Thymus (tissue), 11 donors: ENCODE results near the gene RASSF5. TPM values are rescaled to one million over a fixed set of nuclear protein-coding genes. Genes with fewer than 3 reads are reported as not detected.

Experiments
- DNase-seq, 9 donors: peaks; one replicate each; pipeline ENCODE4 v3.0.0-alpha.2; 2013; ENCODE audit warnings: low spot score in 9 of 9, low read depth in 6 of 9, missing footprints in 1 of 9
- H3K27ac ChIP-seq, 2 donors: one replicate each; pipeline ENCODE4 v1.5.1; 2013; ENCODE audit warnings: control low read depth in 1 of 2, low read depth in 1 of 2, low read length in 1 of 2, mild to moderate bottlenecking in 1 of 2, moderate library complexity in 1 of 2
- H3K27me3 ChIP-seq, 2 donors: one replicate each; pipeline ENCODE4 v1.5.1; 2013; ENCODE audit warnings: low read length in 1 of 2; ENCODE audit not compliant: control insufficient read depth in 2 of 2, insufficient read depth in 1 of 2
- H3K36me3 ChIP-seq, 2 donors: one replicate each; pipeline ENCODE4 v1.5.1; 2013; ENCODE audit warnings: low read length in 1 of 2, mild to moderate bottlenecking in 1 of 2, moderate library complexity in 1 of 2; ENCODE audit not compliant: control insufficient read depth in 2 of 2, insufficient read depth in 2 of 2
- H3K4me1 ChIP-seq, 2 donors: one replicate each; pipeline ENCODE4 v1.5.1; 2013; ENCODE audit warnings: low read length in 2 of 2; ENCODE audit not compliant: control insufficient read depth in 2 of 2, insufficient read depth in 2 of 2
- H3K4me3 ChIP-seq, 2 donors: one replicate each; pipeline ENCODE4 v1.5.1; 2013; ENCODE audit warnings: low read length in 2 of 2, control low read depth in 1 of 2, mild to moderate bottlenecking in 1 of 2
- H3K9me3 ChIP-seq, 2 donors: one replicate each; pipeline ENCODE4 v1.5.1; 2013; ENCODE audit warnings: low read length in 1 of 2, mild to moderate bottlenecking in 1 of 2; ENCODE audit not compliant: control insufficient read depth in 2 of 2, insufficient read depth in 1 of 2
- WGBS: extraction: QIAGEN DNeasy Blood & Tissue Kit; methylation state at CpG from one replicate; pipeline ENCODE4 v1.1.7; 2013; 5-methylcytosine and 5-hydroxymethylcytosine counted together
- polyA plus RNA-seq: library from polyadenylated mRNA; stranded (reverse); fragments of 200-250 nt; gene quantifications from one replicate; pipeline ENCODE4 v1.2.3, GENCODE V29; 2013
- total RNA-seq: library from RNA; stranded (reverse); fragments of 120-200 nt; gene quantifications from one replicate; pipeline ENCODE4 v1.2.4, GENCODE V29; 2013
- donor health status: healthy.

Gene RASSF5
- total and polyA plus RNA-seq, 2 donors, result 54.3 to 73.4 TPM

DNA sequence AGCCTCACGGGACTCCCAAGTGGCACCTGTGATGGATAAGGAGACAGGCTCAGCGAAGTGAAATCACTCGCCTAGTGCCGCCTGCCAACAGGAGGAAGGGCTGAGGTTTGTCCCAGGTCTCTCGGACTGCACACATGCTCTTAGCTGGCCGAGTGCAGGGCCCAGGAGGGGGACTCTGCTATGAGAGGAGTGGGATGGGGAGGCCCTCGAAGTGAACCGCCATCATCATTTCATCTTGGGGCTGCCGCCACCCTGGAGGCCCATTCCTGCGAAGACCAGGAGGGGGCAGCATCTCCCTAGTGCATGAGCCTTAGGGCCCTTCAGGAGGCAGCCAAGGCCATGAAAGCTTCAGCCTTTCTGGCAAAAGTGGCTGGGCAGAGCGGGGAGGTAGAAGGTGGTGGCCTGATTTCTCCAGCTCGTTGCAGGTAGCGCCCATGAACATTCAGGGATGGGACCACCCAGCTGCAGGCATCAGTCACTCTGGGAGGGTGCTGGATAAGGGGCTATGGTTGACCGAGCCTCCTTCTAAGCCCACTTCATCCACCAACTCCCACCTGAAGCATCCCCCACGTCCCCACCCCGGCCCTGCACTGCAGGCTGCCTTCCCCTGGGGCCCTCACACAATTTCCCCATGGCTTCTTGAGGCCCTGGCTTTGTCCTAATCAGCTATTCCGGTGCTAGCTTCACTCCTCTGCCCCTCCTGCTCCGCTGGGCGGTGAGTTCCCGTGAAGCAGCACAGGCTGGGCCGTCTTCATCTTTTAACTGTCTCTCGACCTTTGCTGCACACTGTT, 17.2 kb upstream of the RASSF5 start:
- Histone ChIP-seq H3K9me3 (no peaks in the 10 kb centered on the region), H3K4me1 (peaks cover 0 to 9% of the 10 kb centered on the region in 2 donors), H3K27me3 (no peaks in the 10 kb centered on the region), H3K36me3 (peaks cover 79 to 89% of the 10 kb centered on the region in 2 donors), H3K4me3 (no peak overlapping the region), H3K27ac (no peak overlapping the region)
- 91% methylated on average over 22 of the region's 22 CpGs for WGBS
- peak in 2 of 9 donors; percentile 62 to 64 for DNase-seq

DNA sequence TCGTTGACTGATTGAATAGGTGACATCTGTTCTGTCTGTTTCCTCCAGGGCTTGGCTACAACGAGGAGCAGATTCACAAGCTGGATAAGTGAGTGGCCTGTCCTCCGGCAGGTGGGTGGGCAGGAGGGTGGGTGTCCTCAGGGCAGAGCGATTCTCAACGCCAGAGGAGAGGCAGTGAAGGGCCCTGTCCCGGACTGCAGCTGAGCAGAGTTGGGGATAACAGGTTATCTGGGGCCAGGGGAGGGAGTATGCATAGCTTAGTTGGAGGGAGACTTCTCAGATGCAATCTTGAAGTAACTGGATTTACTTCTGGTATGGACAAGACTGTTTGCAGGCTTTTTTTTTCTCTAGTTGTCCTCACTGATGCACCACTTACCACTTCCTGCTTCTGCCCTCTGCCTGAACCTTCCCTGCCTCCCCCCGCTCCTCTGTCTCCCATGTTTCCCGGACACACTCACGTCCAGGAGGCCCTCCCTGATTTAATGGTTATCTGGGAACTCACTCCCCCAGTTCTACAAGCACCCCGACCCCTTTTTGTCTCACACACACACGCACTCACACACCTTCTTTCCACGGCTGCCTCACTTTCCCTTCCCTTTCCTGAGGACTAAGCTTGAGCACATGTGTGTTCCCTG, 16.4 kb upstream of the RASSF5 start:
- Histone ChIP-seq H3K9me3 (no peaks in the 10 kb centered on the region), H3K36me3 (peaks cover 77 to 89% of the 10 kb centered on the region in 2 donors), H3K27me3 (no peaks in the 10 kb centered on the region), H3K4me3 (no peak overlapping the region), H3K4me1 (peaks cover 0 to 13% of the 10 kb centered on the region in 2 donors), H3K27ac (no peak overlapping the region)
- 95% methylated on average over 12 of the region's 12 CpGs for WGBS
- no peak for DNase-seq

GRCh38 chr1:206491616-206492015, 15.7 kb upstream of the RASSF5 start:
- peaks cover 0 to 5% of the 10 kb centered on the region in 2 donors for H3K9me3 ChIP-seq
- peaks cover 79 to 92% of the 10 kb centered on the region in 2 donors for H3K36me3 ChIP-seq
- WGBS, result 95% methylated on average over 4 of the region's 4 CpGs
- H3K27ac ChIP-seq, result no peak overlapping the region
- H3K27me3 ChIP-seq, result no peaks in the 10 kb centered on the region
- no peak overlapping the region for H3K4me3 ChIP-seq
- DNase-seq, result no peak
- peaks cover 0 to 19% of the 10 kb centered on the region in 2 donors for H3K4me1 ChIP-seq

DNA sequence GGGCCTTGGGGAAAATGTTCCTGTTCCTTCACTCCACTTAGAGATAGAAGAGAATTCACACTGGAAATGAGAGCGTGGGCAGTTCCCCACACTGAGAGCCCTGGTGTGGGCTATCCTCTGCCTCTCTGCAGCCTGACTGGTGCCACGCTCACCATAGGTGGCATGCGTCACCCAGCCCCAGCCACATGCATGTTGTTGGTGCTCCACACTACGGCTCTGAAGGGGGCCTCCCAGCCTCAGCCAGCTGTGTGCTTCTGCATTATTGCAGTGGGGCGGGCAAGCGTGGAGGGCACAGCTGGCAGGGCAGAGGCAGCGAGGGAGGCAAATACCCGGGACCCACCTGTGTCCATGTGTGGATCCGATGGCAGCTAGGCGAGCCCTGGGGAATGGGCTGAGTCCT, 14.7 kb upstream of the RASSF5 start:
- peaks cover 70 to 93% of the 10 kb centered on the region in 2 donors for H3K36me3 ChIP-seq
- DNase-seq, result no peak

GRCh38 chr1:206493279-206493678, 14.1 kb upstream of the RASSF5 start:
- Histone ChIP-seq H3K27me3 (no peaks in the 10 kb centered on the region), H3K4me3 (no peak overlapping the region), H3K9me3 (peaks cover 0 to 5% of the 10 kb centered on the region in 2 donors), H3K4me1 (peaks cover 0 to 22% of the 10 kb centered on the region in 2 donors), H3K36me3 (peaks cover 63 to 93% of the 10 kb centered on the region in 2 donors), H3K27ac (no peak overlapping the region)
- WGBS, result 98% methylated on average over 9 of the region's 9 CpGs
- DNase-seq, result no peak

More for the DNA sequence above, 14.7 kb upstream of the RASSF5 start:
- Histone ChIP-seq H3K27ac (no peak overlapping the region), H3K4me1 (peaks cover 0 to 22% of the 10 kb centered on the region in 2 donors), H3K4me3 (no peak overlapping the region), H3K27me3 (no peaks in the 10 kb centered on the region), H3K9me3 (peaks cover 0 to 5% of the 10 kb centered on the region in 2 donors)
- WGBS, result 98% methylated on average over 10 of the region's 10 CpGs

GRCh38 chr1:206495011-206495461, 12.3 kb upstream of the RASSF5 start:
- Histone ChIP-seq H3K36me3 (peaks cover 70 to 92% of the 10 kb centered on the region in 2 donors), H3K27ac (peak overlapping the region in 1 of 2 donors; percentile 40), H3K4me3 (no peak overlapping the region), H3K27me3 (no peaks in the 10 kb centered on the region), H3K4me1 (peaks cover 0 to 22% of the 10 kb centered on the region in 2 donors), H3K9me3 (peaks cover 0 to 5% of the 10 kb centered on the region in 2 donors)
- DNase-seq, result no peak
- 94% methylated on average over 6 of the region's 6 CpGs for WGBS

DNA sequence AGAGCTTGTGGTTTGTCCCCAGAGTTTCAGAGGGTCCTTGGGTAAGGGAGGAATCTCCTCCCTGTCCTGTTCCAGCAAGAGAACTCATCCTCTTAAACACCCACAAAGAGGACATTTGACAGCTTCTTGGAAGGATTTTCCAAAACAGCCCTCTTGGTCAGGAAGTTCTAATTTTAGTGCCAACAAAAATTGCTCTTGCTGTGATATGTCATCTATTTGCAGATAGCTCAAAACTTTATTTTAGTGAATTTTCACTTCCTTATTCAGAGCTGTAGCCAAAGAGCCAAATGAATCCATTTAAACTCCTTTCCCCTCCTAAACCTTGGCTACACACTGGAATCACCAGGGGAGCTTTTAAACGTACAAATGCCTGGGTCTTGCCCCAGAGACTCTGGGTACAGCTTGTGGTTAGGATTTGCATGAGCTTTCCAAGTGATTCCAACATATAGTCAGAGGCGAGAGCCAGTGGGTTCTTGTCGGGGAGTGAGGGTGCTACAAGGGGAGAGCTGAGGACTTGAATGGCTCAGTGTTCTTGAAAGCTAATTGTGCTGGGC, 11.8 kb upstream of the RASSF5 start:
- H3K27me3 ChIP-seq, result no peaks in the 10 kb centered on the region
- H3K27ac ChIP-seq, result peak overlapping the region; percentile 3 to 40
- WGBS, result 93% methylated on average over 3 of the region's 3 CpGs
- peaks cover 0 to 18% of the 10 kb centered on the region in 2 donors for H3K4me1 ChIP-seq
- H3K36me3 ChIP-seq, result peaks cover 65 to 86% of the 10 kb centered on the region in 2 donors
- H3K9me3 ChIP-seq, result peaks cover 0 to 5% of the 10 kb centered on the region in 2 donors
- no peak for DNase-seq
- no peak overlapping the region for H3K4me3 ChIP-seq

- no peaks in the 10 kb centered on the region for H3K27me3 ChIP-seq
- DNase-seq, result no peak
- no peak overlapping the region for H3K4me3 ChIP-seq
- peak overlapping the region in 1 of 2 donors; percentile 26 for H3K27ac ChIP-seq
- H3K9me3 ChIP-seq, result peaks cover 0 to 5% of the 10 kb centered on the region in 2 donors
- WGBS, result 65% methylated on average over 6 of the region's 6 CpGs
- H3K4me1 ChIP-seq, result peaks cover 0 to 16% of the 10 kb centered on the region in 2 donors
- peaks cover 58 to 79% of the 10 kb centered on the region in 2 donors for H3K36me3 ChIP-seq
Observed at GRCh38 chr1:206496131-206496793, 11.1 kb upstream of the RASSF5 start.
